ENCODE data around the gene CBX4. TPM values are rescaled to one million over a fixed set of nuclear protein-coding genes. Genes with fewer than 3 reads are reported as not detected.

CBX4 gene
- total RNA-seq, 4 donors from 2014 or later, result 5.5 to 16.6 (median 10.6) TPM

DNA sequence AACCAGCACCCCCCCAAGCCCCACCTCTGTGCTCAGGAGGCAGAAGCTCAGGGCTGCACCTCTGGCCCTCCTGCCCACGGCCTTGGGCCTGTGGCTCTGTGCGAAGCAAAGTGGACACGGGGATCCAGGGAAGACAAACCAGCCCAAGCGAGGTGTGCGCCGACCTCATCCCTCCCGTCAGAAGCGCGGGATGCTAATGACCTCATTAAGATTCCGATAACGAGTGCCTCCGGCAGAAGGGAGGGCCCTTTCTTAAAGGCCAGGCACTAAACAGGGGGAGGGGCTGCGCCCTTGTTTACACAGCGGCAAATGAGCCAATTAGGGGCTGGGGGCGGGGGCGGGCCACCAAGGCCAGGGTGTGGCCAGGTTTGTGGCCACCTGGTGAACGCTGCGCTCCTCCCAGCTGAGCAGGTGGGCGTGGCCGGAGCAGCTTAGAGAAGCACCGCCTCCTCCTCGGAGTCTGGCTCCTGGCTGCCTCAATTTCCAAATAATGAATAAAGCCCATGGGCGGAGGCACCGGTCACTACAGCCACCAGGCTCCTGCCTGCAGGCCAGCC, 3.2 kb downstream of the CBX4 start:
- no peak for TF ChIP-seq CTCF (IDR thresholded peaks at IDR 0.05)

DNA sequence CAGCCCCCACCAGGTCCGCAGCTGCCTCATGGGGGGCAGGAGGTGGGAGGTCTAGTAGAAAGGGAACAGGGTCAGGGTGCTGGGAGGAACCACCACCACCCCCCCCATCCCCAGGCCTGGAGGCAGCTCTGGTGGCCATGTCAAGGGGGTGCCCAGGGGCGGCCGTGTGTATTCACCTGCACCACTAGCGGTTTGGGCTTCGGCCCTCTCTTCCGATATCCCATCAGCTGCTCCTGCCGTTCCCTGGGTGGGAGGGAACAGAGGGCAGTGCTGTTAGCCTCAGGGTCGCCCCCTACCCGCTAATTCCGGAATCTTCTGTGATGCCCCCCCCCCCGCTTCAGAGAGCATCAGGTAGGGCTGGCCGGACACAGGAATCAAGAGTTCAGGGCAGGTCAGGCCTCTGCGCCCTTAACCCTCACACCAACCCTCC, 3.8 kb downstream of the CBX4 start:
- TF ChIP-seq CTCF (IDR thresholded peaks at IDR 0.05), result no peak
- DNase-seq (ENCODE audit: low spot score), result no peak
- ATAC-seq (ENCODE audit: low FRiP score), result no peak

More for the DNA sequence above, 3.2 kb downstream of the CBX4 start:
- DNase-seq (ENCODE audit: low spot score) (no peak), ATAC-seq (ENCODE audit: low FRiP score) (no peak)

DNA sequence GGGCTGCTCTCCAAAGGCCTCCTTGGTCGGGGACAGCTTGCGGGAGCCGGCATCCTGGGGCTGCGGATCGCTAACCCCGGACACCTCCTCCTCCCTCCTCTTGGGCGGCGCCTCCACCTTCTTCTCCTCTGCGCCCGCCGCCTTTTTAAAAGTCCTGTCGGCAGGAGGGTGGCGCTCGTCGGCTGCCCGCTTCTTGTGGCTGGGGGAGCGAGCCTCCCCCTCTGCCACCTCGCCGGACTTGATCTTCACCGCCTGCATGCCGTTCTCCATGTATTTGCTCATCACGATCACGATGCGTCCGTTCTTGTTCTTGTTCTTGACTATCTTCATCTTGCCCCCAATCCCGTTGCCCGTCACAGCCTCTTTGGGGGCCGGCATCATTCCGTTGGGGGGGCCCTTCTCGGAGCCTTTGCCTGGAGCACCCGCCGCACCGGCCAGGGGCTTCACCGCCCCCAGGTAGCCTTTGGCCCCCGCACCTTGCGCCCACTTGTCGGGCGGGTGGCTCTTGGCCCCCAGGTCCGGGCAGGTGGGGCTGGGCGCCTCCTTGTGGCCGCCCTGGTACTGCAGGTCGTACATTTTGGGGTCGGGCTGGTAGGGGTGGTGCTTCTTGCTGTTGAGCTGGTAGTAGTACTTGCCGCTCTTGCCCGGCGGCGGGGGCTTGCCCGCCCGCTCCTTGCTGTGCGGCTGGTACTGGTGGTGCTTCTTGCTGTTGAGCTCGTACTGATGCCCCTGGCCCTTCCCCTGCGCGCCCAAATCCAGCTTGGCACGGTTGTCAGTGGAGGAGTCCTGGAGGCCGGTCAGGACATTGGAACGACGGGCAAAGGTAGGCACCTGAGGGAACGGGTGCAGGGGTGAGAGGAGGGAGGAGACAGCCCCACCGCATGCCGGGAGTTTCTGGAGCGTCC, 4.4 kb downstream of the CBX4 start:
- DNase-seq (ENCODE audit: low spot score) (no peak), ATAC-seq (ENCODE audit: low FRiP score) (no peak)
- no peak for TF ChIP-seq CTCF (IDR thresholded peaks at IDR 0.05)

DNA sequence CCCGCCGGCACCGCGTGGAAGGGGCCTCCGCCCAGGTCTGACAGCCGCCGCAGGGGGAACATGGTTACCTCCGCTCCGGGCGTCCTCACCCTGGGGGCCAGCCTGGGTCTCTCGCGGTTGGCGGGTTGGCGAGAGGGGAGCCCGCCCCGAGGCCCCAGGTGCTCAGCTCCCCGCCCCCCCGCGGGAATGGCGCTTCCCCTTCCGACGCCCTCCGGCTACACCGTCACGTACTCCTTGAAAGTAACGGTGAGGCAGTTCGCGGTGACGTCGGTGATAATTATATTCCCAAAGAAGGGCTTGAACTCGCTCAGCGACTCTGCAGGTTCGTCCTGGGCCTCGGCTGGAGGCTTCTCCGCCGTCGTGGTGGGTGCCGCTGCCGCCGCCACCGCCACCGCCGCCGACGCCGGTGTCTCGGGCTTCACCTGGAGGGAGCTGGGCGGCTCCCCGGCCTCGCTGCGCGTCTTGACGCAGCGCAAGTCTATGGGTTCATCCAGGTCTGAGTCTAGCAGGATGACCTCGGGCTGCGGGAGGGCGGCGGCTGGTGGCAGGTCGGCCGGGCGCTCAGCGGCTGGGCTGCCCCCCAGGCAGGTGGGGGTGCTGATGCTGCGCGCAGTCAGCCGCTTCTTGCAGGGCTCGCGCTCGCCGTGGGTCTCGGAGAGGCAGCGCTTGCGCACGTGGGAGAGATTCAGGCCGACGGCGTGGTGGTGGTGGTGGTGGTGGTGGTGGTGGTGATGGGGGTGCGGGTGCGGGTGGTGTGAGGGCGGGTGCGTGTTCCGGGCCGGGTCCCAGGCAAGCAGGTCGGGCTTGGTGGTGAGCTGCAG, 5.3 kb downstream of the CBX4 start:
- no peak for ATAC-seq (ENCODE audit: low FRiP score)

GRCh38 chr17:79833110-79833450, 6.2 kb downstream of the CBX4 start:
- no peak for TF ChIP-seq CTCF (IDR thresholded peaks at IDR 0.05)
- ATAC-seq (ENCODE audit: low FRiP score) (no peak), DNase-seq (ENCODE audit: low spot score) (no peak)

More for the DNA sequence above, 5.3 kb downstream of the CBX4 start:
- TF ChIP-seq CTCF (IDR thresholded peaks at IDR 0.05), result no peak
- no peak for DNase-seq (ENCODE audit: low spot score)

GRCh38 chr17:79832218-79833109, 6.8 kb downstream of the CBX4 start:
- no peak for TF ChIP-seq CTCF (IDR thresholded peaks at IDR 0.05)
- ATAC-seq (ENCODE audit: low FRiP score), result peak; percentile 8
- no peak for DNase-seq (ENCODE audit: low spot score)
